HG03066 (cell line): ENCODE results near the gene SUDS3.
"Not testable (repeated sequence)": the region's sequence is repeated elsewhere in the genome, so short reads cannot be mapped to it uniquely, and the experiment has no call there.

Experiments
- ATAC-seq: cut with Tn5 transposase; IDR thresholded peaks from one replicate; pipeline ENCODE4 v1.9.1; 2021; ENCODE audit warnings: low read depth; ENCODE audit not compliant: unreplicated experiment

The SUDS3 gene

DNA sequence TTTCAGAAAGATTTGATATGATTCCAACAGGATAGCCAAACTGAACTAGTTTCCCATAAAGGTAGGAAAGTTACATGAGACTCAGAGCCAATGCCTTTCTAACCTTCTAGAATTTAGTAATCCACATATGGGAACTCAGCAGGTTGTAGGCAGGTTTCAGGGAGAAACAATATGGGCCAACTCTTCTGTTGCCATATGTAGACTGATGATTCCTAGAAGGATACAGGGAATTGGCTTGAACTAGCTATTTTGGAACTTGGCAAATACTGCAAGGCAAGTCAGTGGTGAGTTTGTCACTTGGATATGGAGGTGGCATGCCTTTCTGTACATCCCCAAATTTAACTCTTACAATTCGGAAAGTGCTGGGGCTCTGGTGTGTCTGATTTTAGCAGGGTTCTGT, 15.5 kb downstream of the SUDS3 start:
- ATAC-seq: no peak

- ATAC-seq: no peak
These were observed 21.5 kb downstream of the SUDS3 start for GRCh38 chr12:118397708-118398440.

DNA sequence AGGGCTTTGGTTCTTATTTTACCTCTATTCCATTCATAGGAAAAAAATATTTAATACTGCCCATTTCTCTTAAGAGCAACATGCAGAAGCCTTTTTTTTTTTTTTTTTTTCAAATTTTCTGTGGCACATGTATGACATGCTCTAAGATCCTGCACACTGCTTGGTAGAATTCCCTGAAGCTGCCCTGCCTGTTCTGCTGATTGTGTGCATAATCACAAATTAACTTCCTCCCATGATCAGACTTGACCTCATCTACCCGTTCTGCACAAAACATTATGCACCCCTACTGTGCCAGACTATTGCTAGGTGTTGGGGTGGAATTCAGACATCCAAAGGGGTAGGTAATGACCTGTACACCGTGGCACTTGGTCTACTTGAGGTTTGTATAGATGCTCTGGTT, 22.2 kb downstream of the SUDS3 start:
- ATAC-seq: no peak

DNA sequence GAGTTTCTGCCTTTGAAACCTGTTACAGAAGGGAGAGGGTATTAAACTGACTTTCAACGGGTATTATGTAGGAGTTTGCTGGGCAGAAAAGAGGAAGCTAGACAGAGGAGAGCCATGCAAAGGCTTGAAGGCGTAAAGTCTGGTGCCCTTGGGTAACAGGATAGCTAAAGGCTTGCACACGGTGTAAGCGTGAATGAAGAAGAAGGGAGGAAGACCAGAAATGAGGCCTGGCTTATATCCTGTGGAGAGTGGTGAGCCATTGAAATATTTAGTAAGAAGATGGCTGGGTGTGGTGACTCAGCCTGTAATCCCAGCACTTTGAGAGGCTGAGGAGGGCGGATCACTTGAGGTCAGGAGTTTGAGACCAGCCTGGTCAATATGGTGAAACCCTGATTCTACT, 22.6 kb downstream of the SUDS3 start:
- no peak for ATAC-seq

GRCh38 chr12:118402251-118402650, 25.9 kb downstream of the SUDS3 start:
- ATAC-seq: no peak

DNA sequence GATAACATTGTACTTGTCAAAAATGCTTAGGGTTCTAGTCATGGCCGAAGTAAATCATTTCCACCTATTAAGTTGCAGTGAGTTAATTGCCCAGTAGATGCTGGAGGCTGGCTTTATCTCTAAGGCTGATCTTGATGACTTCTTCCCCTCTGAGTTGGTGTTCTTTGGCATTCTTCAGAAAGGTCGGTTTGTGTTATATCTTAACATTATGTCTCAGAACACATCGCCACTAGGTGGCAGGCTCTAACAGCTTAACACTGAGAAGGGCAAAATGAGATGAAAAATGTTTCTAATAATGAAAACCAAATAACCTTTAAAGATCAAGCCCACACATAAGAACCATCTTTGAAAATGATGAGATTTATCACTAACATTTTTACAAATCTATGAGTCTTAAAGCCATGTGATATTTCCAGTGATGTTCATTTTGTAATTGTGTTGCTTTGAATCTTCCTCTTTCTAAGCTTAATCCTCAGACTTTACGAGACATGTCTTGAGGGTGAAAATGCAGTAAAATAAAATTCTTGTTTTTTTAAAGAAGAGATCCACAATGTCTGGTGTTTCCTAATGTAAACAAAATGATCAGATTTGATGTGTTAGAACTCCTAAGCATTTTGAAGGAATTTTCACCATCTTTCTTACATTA, 28.6 kb downstream of the SUDS3 start:
- no peak for ATAC-seq

GRCh38 chr12:118408241-118408640, 31.9 kb downstream of the SUDS3 start:
- ATAC-seq: not testable (repeated sequence)

- ATAC-seq: no peak
These were observed 33.5 kb downstream of the SUDS3 start for GRCh38 chr12:118409834-118410233.

DNA sequence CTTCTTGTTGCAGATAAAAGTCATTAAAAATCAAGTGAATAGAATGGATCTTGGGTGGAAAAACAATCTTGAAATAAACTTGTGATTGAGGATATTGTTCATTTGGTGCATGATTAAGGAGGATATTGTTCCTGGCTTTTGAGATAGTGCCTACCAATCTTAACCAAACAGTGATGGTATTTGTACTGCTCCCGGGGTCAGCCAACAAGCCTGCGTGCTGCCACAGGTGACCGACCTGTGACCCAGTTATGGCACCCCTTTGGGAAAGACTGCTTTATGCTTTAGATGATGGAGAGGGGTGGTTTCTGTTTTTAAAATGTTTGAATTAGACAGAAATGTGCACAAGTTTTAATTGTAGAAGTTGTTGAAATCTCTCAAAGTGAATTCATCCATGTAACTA, 41.6 kb downstream of the SUDS3 start:
- ATAC-seq: no peak

GRCh38 chr12:118418385-118419057, 42.2 kb downstream of the SUDS3 start:
- no peak for ATAC-seq

DNA sequence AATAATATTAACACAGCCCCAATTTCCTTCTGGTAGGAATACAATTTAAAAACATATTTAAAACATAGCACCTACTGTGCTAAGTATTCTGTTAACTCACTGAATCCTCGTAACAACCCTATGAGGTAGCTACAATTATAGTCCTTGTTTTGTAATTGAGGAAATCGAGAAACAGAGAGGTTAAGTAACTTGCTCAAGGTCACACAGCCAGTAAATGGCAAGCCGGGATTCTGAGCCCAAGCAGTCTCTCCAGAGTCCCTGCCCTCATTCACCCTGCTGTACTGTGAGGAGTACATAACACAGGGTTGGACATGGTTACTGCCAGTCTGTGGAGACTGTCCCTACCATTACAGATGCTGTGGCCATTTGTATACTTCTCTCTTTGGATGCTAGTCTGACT, 44.3 kb downstream of the SUDS3 start:
- no peak for ATAC-seq

DNA sequence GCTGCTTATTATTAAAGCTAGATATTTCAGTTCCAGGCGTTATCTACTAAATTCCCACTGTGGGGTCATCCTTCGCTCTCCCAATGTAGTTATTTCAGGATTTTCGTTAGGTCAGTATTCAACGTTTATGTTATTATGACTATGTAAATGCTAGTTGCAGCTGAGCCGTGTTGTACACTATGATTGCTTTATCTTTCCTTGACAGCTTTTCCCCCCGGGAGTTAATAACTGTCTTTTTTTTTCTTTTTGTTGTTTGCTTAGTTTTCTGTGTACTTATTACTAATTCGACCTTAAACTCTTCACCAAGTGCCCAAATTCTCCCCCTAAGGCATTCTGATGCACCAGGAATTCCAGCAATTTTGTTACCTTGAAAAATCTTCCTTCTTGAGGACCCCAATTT, 48.5 kb downstream of the SUDS3 start:
- ATAC-seq: no peak

DNA sequence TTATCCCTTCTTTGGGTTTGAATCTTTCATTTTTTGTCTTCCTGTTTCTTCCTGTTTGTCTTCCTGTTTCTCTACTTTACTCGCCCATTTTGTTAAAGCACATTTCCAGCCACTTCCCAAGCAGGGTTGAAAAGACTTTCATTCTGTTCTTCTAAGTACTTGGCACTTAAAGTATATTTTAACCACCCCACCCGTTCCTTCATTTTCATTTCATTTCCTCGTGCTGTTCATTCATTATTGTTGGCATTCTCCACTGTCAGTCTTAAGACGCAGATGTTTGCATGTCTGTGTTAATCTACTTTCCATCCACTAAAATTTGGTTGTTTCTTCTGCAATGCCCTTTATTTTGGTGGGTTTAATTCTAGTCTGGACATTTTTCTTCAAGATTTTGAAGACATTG, 49.0 kb downstream of the SUDS3 start:
- ATAC-seq: no peak

DNA sequence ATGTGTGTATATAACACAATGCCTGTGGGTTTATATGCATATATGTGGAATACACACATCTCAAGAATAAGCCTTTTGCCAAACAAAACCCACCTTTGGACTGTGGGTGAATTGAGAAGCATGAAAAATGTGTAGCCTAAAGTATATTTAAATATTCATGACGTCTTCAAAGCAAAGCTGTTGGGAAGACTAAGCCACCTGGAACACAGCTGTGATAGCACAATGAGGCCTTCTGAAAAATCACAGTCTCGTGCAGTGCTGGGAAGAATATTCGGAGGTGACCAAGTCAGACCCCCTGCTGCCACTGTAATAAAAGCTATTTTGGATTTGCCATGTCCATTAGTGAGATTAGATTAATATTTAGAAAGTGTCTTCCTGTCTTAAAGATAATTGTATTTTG, 51.5 kb downstream of the SUDS3 start:
- ATAC-seq: no peak

DNA sequence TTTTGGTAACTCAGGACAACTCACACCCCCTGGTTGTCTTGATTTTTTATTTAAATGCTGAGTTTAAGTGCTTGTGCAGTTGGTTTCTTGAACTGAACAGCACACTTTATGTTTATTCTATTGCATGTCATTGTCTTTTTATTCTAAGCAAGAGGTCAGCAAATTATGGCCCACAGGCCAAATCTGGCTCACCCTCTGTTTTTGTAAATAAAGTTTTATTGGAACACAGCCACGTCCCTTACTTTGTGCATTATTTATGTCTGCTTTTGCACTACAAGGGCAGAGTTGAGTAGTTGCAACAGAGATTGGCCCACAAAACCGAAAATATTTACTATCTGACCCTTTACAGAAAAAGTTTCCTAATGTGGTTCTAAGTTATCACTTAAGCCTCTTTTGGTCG, 52.3 kb downstream of the SUDS3 start:
- no peak for ATAC-seq

- ATAC-seq: no peak
These were observed 53.5 kb downstream of the SUDS3 start for GRCh38 chr12:118429688-118430383.

DNA sequence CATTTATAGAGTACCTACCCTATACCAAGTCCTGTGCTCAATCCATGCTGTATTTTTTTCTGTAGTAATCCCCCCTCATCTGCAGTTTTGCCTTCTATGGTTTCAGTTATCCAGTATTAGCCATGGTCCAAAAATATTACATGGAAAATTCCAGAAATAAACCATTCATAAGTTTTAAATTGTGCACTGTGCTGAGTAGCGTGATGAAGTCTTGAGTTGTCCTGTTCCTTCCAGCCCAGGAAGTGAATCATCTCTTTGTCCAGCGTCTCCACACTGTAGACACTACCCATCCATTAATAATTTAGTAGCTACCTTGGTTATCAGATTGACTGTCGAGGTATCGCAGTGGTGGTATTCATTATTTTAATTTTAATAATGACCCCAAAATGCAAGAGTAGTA, 54.2 kb downstream of the SUDS3 start:
- no peak for ATAC-seq

DNA sequence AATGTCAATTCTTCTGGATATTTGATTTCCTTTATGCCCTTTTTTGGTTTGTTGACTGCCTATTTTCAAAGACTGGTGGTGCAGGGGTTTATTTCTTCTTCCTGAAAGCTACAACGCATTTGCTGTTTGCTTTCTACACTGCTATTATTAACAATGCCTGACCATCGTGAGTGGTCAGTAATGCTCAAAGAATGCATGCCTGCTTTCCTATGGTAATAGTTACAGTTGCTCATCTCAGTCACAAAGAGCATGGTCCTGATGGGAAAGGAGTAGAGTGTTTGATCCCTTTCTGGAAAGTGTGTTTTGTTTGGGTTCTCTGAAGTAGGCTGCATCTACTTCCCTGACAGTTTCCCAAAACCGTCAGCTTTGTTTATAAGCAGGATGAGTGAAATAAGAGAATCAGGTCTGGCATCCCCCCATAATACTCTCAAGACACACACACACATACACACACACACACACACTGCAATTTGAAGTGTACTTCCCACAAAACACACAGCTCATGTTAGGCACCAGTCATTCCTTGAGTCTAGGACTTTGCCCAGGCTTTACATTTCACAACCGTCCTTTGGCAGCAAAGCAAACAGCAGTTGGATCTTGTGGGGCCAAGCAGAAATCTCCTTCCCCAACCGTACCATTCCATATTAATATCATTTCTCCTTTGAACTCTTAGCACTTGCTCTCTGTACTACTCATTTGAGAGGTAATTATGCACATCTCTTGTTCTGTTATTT, 56.6 kb downstream of the SUDS3 start:
- no peak for ATAC-seq

DNA sequence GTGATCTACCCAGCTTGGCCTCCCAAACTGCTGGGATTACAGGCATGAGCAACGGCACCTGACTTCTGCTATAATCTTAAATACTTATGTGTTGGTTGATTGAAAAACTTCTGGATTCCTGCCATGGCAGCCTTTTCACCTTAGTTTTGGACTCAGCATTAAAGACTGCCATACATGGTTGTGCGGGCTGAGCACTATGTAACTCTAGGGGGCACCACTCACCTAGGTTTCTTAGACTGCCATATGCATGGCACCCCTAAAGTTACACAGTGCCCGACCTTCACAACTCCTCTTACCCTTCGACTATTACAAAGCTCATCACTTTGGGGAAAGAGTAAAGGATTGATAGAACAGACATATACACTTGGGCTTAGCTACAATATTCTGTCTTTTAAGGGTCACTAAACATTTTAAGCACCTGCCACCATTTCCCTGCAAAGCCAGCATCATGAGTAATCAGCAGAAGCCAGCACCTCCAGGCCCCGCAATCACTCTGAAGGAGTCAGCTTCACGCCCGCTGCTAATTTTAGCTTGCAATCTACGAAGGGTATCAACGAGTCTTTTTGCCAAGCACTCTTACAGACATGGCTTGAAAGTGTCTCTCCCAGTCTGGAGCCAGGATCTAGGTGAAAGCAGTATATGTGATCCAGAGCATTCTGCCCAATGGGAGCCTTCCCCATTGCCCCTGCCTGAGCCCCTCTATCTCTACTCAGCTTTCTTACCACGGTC, 59.8 kb downstream of the SUDS3 start:
- no peak for ATAC-seq

GRCh38 chr12:118436986-118437385, 60.6 kb downstream of the SUDS3 start:
- no peak for ATAC-seq
